Vagina (tissue), 2 donors: ENCODE data around the gene ALKBH3.

Source experiments
- CTCF ChIP-seq, 3 experiments: fragments of 450-650 bp in 2 of 3; fragments of 200-600 bp in 1 of 3; sonication (generic) in 1 of 3; IDR thresholded peaks; one replicate each; pipeline ENCODE4 v1.5.1; 2017 to 2019; ENCODE audit warnings: antibody characterized with exemption in 3 of 3, mild to moderate bottlenecking in 2 of 3, moderate library complexity in 2 of 3
- POLR2A ChIP-seq, 2 donors: fragments of 450-650 bp; IDR thresholded peaks; one replicate each; pipeline ENCODE4 v1.6.1; 2017; ENCODE audit warnings: antibody characterized with exemption in 2 of 2, mild to moderate bottlenecking in 2 of 2, moderate library complexity in 2 of 2
- POLR2AphosphoS5 ChIP-seq, 2 donors: sonication (generic); formaldehyde crosslinking; IDR thresholded peaks; one replicate each; pipeline ENCODE4 v1.9.0; 2017; ENCODE audit warnings: antibody characterized with exemption in 2 of 2, mild to moderate bottlenecking in 2 of 2, low read depth in 1 of 2; ENCODE audit not compliant: insufficient read depth in 1 of 2

- TF ChIP-seq CTCF (IDR thresholded peaks at IDR 0.05), result no peak
- TF ChIP-seq POLR2AphosphoS5 (IDR thresholded peaks at IDR 0.05; ENCODE audit: insufficient read depth in 1 of 2, low read depth in 1 of 2), result no peak
- TF ChIP-seq POLR2A (IDR thresholded peaks at IDR 0.05), result no peak
Observed at GRCh38 chr11:43930868-43931716, 50.5 kb downstream of the ALKBH3 start.
